K562 (cell line): ENCODE measurements around the gene RAD51AP2. TPM values are rescaled to one million over a fixed set of nuclear protein-coding genes. Genes with fewer than 3 reads are reported as not detected.
A peak's percentile ranks its signal among the peaks of the same experiment; 100 is the strongest.

Source experiments
- ATAC-seq: fragments of 200-7000 bp; cut with Tn5 transposase; 3 replicates; pipeline ENCODE4 v1.9.1; 2020; ENCODE audit warnings: moderate library complexity
- BruUV-seq: library from RNA; stranded (reverse); fragments of 400-500 nt; replicated peaks from 2 replicates; lab custom pipeline; 2021; lab: Mats Ljungman, UMichigan
- CTCF ChIA-PET: fragments of 300-600 bp; formaldehyde crosslinking; extraction: SDS; loops from one replicate; lab custom pipeline; 2021; ENCODE audit warnings: low intra/inter-chr PET ratio; lab: Yijun Ruan, JAX
- POLR2A ChIA-PET: fragments of 300-600, 350-650 bp; sonication (Branson Sonifier 250); formaldehyde crosslinking; extraction: SDS; loops from one replicate; lab custom pipeline; 2021; ENCODE audit warnings: antibody characterized with exemption, inconsistent platforms; lab: Yijun Ruan, JAX
- DNase-seq, 4 experiments: peaks; one replicate each; pipeline versions ENCODE4 v3.0.0 to v3.0.0-alpha.2; 2011 to 2018; ENCODE audit warnings: low spot score in 3 of 4, mixed read lengths in 3 of 4; ENCODE audit errors: extremely low read depth in 1 of 4
- FAIRE-seq: peaks from 2 replicates; lab custom pipeline; 2011; peaks lifted over from hg19 to GRCh38; lab: Jason Lieb, UNC
- H2AFZ ChIP-seq: 2 replicates; pipeline ENCODE4 v1.6.0; 2011; ENCODE audit warnings: low read depth, low read length, control low read depth, inconsistent platforms
- H3K27ac ChIP-seq: fragments of 200-600 bp; 3 replicates; pipeline ENCODE4 v1.8.0; 2011; ENCODE audit warnings: low read depth, mild to moderate bottlenecking, control low read depth, inconsistent platforms, low read length, moderate library complexity, mixed read lengths; ENCODE audit errors: extremely low read depth
- H3K27me3 ChIP-seq, 2 experiments: fragments of 300-600 bp in 1 of 2; 2 replicates in 1 of 2; 3 replicates in 1 of 2; pipeline versions ENCODE4 v1.6.0 to v1.8.0; 2011; ENCODE audit warnings: inconsistent platforms in 2 of 2, low read length in 2 of 2, mild to moderate bottlenecking in 1 of 2, mixed read lengths in 1 of 2, moderate library complexity in 1 of 2; ENCODE audit not compliant: control insufficient read depth in 2 of 2, insufficient read depth in 2 of 2
- H3K36me3 ChIP-seq: fragments of 300-600 bp; 3 replicates; pipeline ENCODE4 v1.8.0; 2011; ENCODE audit warnings: mild to moderate bottlenecking, low read length, inconsistent platforms; ENCODE audit not compliant: control insufficient read depth, insufficient read depth
- H3K4me1 ChIP-seq, 2 experiments: fragments of 200-600 bp in 1 of 2; replicated peaks in 1 of 2; 2 replicates in 1 of 2; 3 replicates in 1 of 2; pipeline versions ENCODE4 v1.5.1 to v1.8.0; 2011; ENCODE audit warnings: inconsistent platforms in 2 of 2, low read length in 2 of 2, mild to moderate bottlenecking in 1 of 2, mixed read lengths in 1 of 2, moderate library complexity in 1 of 2; ENCODE audit not compliant: control insufficient read depth in 2 of 2, insufficient read depth in 2 of 2
- H3K4me2 ChIP-seq: 2 replicates; pipeline ENCODE4 v1.6.1; 2011; ENCODE audit warnings: low read length, control low read depth, inconsistent platforms, mixed read lengths; ENCODE audit not compliant: insufficient read depth
- H3K4me3 ChIP-seq: fragments of 200-600 bp; sonication (generic), shearing (Covaris generic); 2 replicates; pipeline ENCODE4 v1.5.1; 2016; ENCODE audit warnings: control low read depth, inconsistent platforms
- H3K79me2 ChIP-seq: fragments of 200-600 bp; 3 replicates; pipeline ENCODE4 v1.8.0; 2011; ENCODE audit warnings: low read length, inconsistent platforms; ENCODE audit not compliant: control insufficient read depth, insufficient read depth
- H3K9ac ChIP-seq, 2 experiments: 2 replicates each; pipeline versions ENCODE4 v1.6.0 to v1.6.1; 2011; ENCODE audit warnings: low read depth in 2 of 2, low read length in 2 of 2, control low read depth in 1 of 2, inconsistent platforms in 1 of 2, mild to moderate bottlenecking in 1 of 2, mixed read lengths in 1 of 2; ENCODE audit not compliant: insufficient read depth in 1 of 2
- H3K9me1 ChIP-seq: one replicate; pipeline ENCODE4 v1.6.0; 2011; ENCODE audit warnings: inconsistent platforms, mild to moderate bottlenecking, low read length, moderate library complexity; ENCODE audit not compliant: control insufficient read depth, insufficient read depth
- H3K9me3 ChIP-seq: replicated peaks from 2 replicates; pipeline ENCODE4 v1.5.1; 2011; ENCODE audit warnings: low read depth, low read length, inconsistent platforms; ENCODE audit not compliant: control insufficient read depth, insufficient read depth
- H4K20me1 ChIP-seq: replicated peaks from 2 replicates; pipeline ENCODE4 v1.6.1; 2011; ENCODE audit warnings: low read length, inconsistent platforms, mixed read lengths; ENCODE audit not compliant: control insufficient read depth, insufficient read depth
- ARID3A ChIP-seq: IDR thresholded peaks from 2 replicates; pipeline ENCODE4 v1.6.1; 2012; ENCODE audit warnings: low read depth, low read length, improper control_type of control experiment, borderline replicate concordance
- L3MBTL2 ChIP-seq: fragments of 450-650 bp; IDR thresholded peaks from 2 replicates; pipeline ENCODE4 v1.6.1; 2016; ENCODE audit warnings: mild to moderate bottlenecking, moderate library complexity
- NBN ChIP-seq: fragments of 450-650 bp; IDR thresholded peaks from 2 replicates; pipeline ENCODE4 v1.6.1; 2016; ENCODE audit warnings: low read depth, mild to moderate bottlenecking
- WGBS: fragments of 100-300 bp; shearing (Covaris generic); methylation state at CpG from one replicate; pipeline ENCODE4 v1.1.6; 2016; ENCODE audit warnings: low coverage, mixed read lengths; ENCODE audit not compliant: insufficient coverage; ENCODE audit errors: missing lambda C conversion rate; 5-methylcytosine and 5-hydroxymethylcytosine counted together
- in situ Hi-C: fragments of 300-500 bp; cut with MboI; formaldehyde crosslinking; loops from 4 replicates; pipeline ENCODE4 v1.15.0; 2018; ENCODE audit warnings: inconsistent platforms, mixed read lengths
- intact Hi-C: fragments of 100-400 bp; cut with micrococcal nuclease; formaldehyde crosslinking; loops from 2 replicates; pipeline ENCODE4 v1.14.2; 2022
- polyA plus RNA-seq, 8 experiments: library from polyadenylated mRNA; depleted of rRNA in 4 of 8; stranded (reverse) in 5 of 8; unstranded in 3 of 8; fragments of >200 nt; fragmentation: Nextera tagmentation in 2 of 8; fragmentation: Illumina TruSeq in 1 of 8; extraction: Ambion mirVana in 2 of 8; extraction: Trizol in 1 of 8; gene quantifications; 2 replicates each; pipeline versions ENCODE4 v1.2.1 to v1.2.3, GENCODE V29; 2011 to 2014; ENCODE audit warnings: inconsistent platforms in 1 of 8, missing spikeins in 1 of 8
- total RNA-seq, 7 experiments: library from RNA; depleted of rRNA in 6 of 7; stranded (reverse); fragments of >200 nt in 6 of 7; fragmentation: Illumina TruSeq in 2 of 7; extraction: Trizol in 2 of 7; gene quantifications; 2 replicates each; pipeline versions ENCODE4 v1.2.1 to v1.2.3, GENCODE V29; 2011 to 2021; ENCODE audit warnings: low replicate concordance in 1 of 7
- TF ChIP-seq, protein P1 (sequence below): fragments of 250-450 bp; sonication (Bioruptor Pico); IDR thresholded peaks from 2 replicates; pipeline ENCODE4 v1.5.0; 2021
- TF ChIP-seq, protein P2 (sequence below): sonication (generic); formaldehyde crosslinking; IDR thresholded peaks from 2 replicates; pipeline ENCODE4 v1.8.1; 2023; ENCODE audit warnings: mild to moderate bottlenecking, missing genetic modification reagents
- TF ChIP-seq, protein P3 (sequence below): sonication (generic); formaldehyde crosslinking; IDR thresholded peaks from 2 replicates; pipeline ENCODE4 v1.9.0; 2022; ENCODE audit warnings: mild to moderate bottlenecking, missing genetic modification reagents

The RAD51AP2 gene
- total and polyA plus RNA-seq, 9 of the 15 experiments (the other 6 are each of a cell fraction or from before 2014, with no cell fraction given) = 0.01 to 0.04 (median 0.04) TPM; not detected in 6

- FAIRE-seq (no peak), DNase-seq (peak; percentile 30 to 71 (median 48)), ATAC-seq (peak; percentile 65)
- POLR2A ChIA-PET = interaction anchor here (0.7 kb wide), 1 partner anchor 802 kb away, joined by 3 read pairs; no protein-coding TSS in a partner anchor
- no peak within 1 kb of the TSS; the same call in 1 of the 2 replicates for H2AFZ ChIP-seq
- in situ Hi-C loops = no loop called here
- no peaks in the 10 kb centered on the region for H3K79me2 ChIP-seq
- CTCF ChIA-PET = no interaction called here
- no peak within 1 kb of the TSS for H3K27ac ChIP-seq
- H3K4me1 ChIP-seq = peaks cover 0 to 17% of the 10 kb centered on the region in 2 experiments; a peak in 3 of 5 replicates
- H3K9me1 ChIP-seq = no peaks in the 10 kb centered on the region
- no peaks in the 10 kb centered on the region for H4K20me1 ChIP-seq
- H3K9me3 ChIP-seq = no peaks in the 10 kb centered on the region
- H3K4me3 ChIP-seq = peak within 1 kb of the TSS; percentile 22
- H3K4me2 ChIP-seq = peak within 1 kb of the TSS; percentile 20; the same call in 1 of the 2 replicates
- peak within 1 kb of the TSS in 1 of 2 experiments; percentile 51; a peak in 1 of 4 replicates for H3K9ac ChIP-seq
- no peaks in the 10 kb centered on the region for H3K36me3 ChIP-seq
- H3K27me3 ChIP-seq = peaks cover 34 to 41% of the 10 kb centered on the region in 2 experiments
- BruUV-seq = no TSS peak
- WGBS = under 1% methylated on average over 21 of the region's 43 CpGs
- intact Hi-C loops = no loop called here
- TF ChIP-seq, protein P1, sequence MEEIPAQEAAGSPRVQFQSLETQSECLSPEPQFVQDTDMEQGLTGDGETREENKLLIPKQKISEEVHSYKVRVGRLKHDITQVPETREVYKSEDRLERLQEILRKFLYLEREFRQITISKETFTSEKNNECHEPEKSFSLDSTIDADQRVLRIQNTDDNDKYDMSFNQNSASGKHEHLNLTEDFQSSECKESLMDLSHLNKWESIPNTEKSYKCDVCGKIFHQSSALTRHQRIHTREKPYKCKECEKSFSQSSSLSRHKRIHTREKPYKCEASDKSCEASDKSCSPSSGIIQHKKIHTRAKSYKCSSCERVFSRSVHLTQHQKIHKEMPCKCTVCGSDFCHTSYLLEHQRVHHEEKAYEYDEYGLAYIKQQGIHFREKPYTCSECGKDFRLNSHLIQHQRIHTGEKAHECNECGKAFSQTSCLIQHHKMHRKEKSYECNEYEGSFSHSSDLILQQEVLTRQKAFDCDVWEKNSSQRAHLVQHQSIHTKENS = no peak
- TF ChIP-seq, protein P2, sequence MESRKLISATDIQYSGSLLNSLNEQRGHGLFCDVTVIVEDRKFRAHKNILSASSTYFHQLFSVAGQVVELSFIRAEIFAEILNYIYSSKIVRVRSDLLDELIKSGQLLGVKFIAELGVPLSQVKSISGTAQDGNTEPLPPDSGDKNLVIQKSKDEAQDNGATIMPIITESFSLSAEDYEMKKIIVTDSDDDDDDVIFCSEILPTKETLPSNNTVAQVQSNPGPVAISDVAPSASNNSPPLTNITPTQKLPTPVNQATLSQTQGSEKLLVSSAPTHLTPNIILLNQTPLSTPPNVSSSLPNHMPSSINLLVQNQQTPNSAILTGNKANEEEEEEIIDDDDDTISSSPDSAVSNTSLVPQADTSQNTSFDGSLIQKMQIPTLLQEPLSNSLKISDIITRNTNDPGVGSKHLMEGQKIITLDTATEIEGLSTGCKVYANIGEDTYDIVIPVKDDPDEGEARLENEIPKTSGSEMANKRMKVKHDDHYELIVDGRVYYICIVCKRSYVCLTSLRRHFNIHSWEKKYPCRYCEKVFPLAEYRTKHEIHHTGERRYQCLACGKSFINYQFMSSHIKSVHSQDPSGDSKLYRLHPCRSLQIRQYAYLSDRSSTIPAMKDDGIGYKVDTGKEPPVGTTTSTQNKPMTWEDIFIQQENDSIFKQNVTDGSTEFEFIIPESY (CRISPR knock-in tag) = peak; percentile 78; the same call in 1 of the 2 replicates
- 0 out of 2 replicates have a peak, but pooled peaks have one; percentile 37 for TF ChIP-seq L3MBTL2
- TF ChIP-seq, protein P3, sequence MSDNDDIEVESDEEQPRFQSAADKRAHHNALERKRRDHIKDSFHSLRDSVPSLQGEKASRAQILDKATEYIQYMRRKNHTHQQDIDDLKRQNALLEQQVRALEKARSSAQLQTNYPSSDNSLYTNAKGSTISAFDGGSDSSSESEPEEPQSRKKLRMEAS = peak; percentile 43; the same call in 1 of the 2 replicates
- TF ChIP-seq ARID3A = no peak
- TF ChIP-seq NBN = no peak
These were observed 22.0 kb upstream of the RAD51AP2 start, which contains the start of gene VSNL1 for GRCh38 chr2:17540093-17540812. Gene VSNL1, plus strand, starts transcription at chr2:17540696. Its CDS starts 51,379 bp downstream, at chr2:17592075.
